A549 (cell line): ENCODE data around the gene AP2A2. TPM values are rescaled to one million over a fixed set of nuclear protein-coding genes. Genes with fewer than 3 reads are reported as not detected.

Experiments
- ATAC-seq, 2 experiments: fragments of 200-7000 bp in 1 of 2; fragments of >200 bp in 1 of 2; cut with Nextera tagmentation in 1 of 2; cut with Tn5 transposase in 1 of 2; 3 replicates each; pipeline versions ENCODE4 v1.8.0 to v1.9.1; 2018 to 2020; ENCODE audit warnings: mild to moderate bottlenecking in 1 of 2, moderate library complexity in 1 of 2
- CTCF ChIA-PET: fragments of 300-600 bp; sonication (Branson Sonifier 250); formaldehyde crosslinking; extraction: SDS; loops from one replicate; lab custom pipeline; 2021; ENCODE audit warnings: antibody characterized with exemption, inconsistent platforms; lab: Yijun Ruan, JAX
- POLR2A ChIA-PET: fragments of 350-600 bp; formaldehyde crosslinking; extraction: SDS; loops from one replicate; lab custom pipeline; 2021; ENCODE audit warnings: antibody characterized with exemption, inconsistent platforms; lab: Yijun Ruan, JAX
- DNase-seq, 2 experiments: peaks; one replicate each; pipeline versions ENCODE4 v3.0.0 to v3.0.0-alpha.2; 2011 to 2016; ENCODE audit warnings: low read depth in 1 of 2, low spot score in 1 of 2
- FAIRE-seq: peaks from 2 replicates; lab custom pipeline; 2011; peaks lifted over from hg19 to GRCh38; lab: Jason Lieb, UNC
- H3K27ac ChIP-seq, 2 experiments: fragments of >200 bp; sonication (Bioruptor Twin); formaldehyde crosslinking; 3 replicates each; pipeline ENCODE4 v1.5.1; 2016 to 2017
- H3K4me1 ChIP-seq: fragments of >200 bp; sonication (Bioruptor Twin); formaldehyde crosslinking; 3 replicates; pipeline ENCODE4 v1.6.1; 2016
- H3K4me2 ChIP-seq: fragments of >200 bp; sonication (Bioruptor Twin); formaldehyde crosslinking; 3 replicates; pipeline ENCODE4 v1.6.1; 2016
- H3K4me3 ChIP-seq: fragments of >200 bp; sonication (Bioruptor Twin); formaldehyde crosslinking; 3 replicates; pipeline ENCODE4 v1.5.1; 2016
- H3K9me3 ChIP-seq: fragments of >200 bp; sonication (Bioruptor Twin); formaldehyde crosslinking; 3 replicates; pipeline ENCODE4 v1.6.1; 2016
- CEBPB ChIP-seq, 2 experiments: fragments of >200 bp in 1 of 2; sonication (Bioruptor Twin) in 1 of 2; formaldehyde crosslinking in 1 of 2; IDR thresholded peaks; 2 replicates each; pipeline ENCODE4 v1.6.1; 2012 to 2016
- CHD2 ChIP-seq: fragments of 150-350 bp; IDR thresholded peaks from 2 replicates; pipeline ENCODE4 v1.6.1; 2014; ENCODE audit warnings: low read length; ENCODE audit not compliant: partially characterized antibody
- CHD4 ChIP-seq: fragments of 200-600 bp; sonication (generic); IDR thresholded peaks from 2 replicates; pipeline ENCODE4 v1.6.1; 2016; ENCODE audit warnings: antibody characterized with exemption, mild to moderate bottlenecking, borderline replicate concordance
- EP300 ChIP-seq, 2 experiments: fragments of >200 bp; sonication (Bioruptor Twin); formaldehyde crosslinking; IDR thresholded peaks; 2 replicates in 1 of 2; 3 replicates in 1 of 2; pipeline ENCODE4 v1.6.1; 2016 to 2017
- ESRRA ChIP-seq: fragments of 150-350 bp; IDR thresholded peaks from 2 replicates; pipeline ENCODE4 v1.6.1; 2014; ENCODE audit warnings: mild to moderate bottlenecking, low read length, borderline replicate concordance
- HOXB13 ChIP-seq: fragments of 250-450 bp; sonication (Bioruptor Pico); IDR thresholded peaks from 2 replicates; pipeline ENCODE4 v1.5.0; 2020; ENCODE audit warnings: low read depth, mild to moderate bottlenecking, moderate library complexity
- JUN ChIP-seq, 2 experiments: fragments of >200 bp; sonication (Bioruptor Twin); formaldehyde crosslinking; IDR thresholded peaks; 2 replicates in 1 of 2; 3 replicates in 1 of 2; pipeline ENCODE4 v1.6.1; 2016 to 2017
- KDM5A ChIP-seq: fragments of 200-600 bp; sonication (generic); IDR thresholded peaks from 2 replicates; pipeline ENCODE4 v1.6.1; 2016; ENCODE audit warnings: antibody characterized with exemption, mild to moderate bottlenecking
- MAFK ChIP-seq: fragments of 450-650 bp; IDR thresholded peaks from 2 replicates; pipeline ENCODE4 v1.6.1; 2014; ENCODE audit not compliant: partially characterized antibody
- MAZ ChIP-seq: fragments of 150-350 bp; IDR thresholded peaks from 2 replicates; pipeline ENCODE4 v1.6.1; 2014; ENCODE audit warnings: antibody characterized with exemption, low read depth, low read length, borderline replicate concordance
- MYC ChIP-seq: IDR thresholded peaks from 2 replicates; pipeline ENCODE4 v1.6.1; 2012; ENCODE audit warnings: mild to moderate bottlenecking, inconsistent platforms, low read length, improper control_type of control experiment, borderline replicate concordance
- PHF8 ChIP-seq: fragments of 200-600 bp; sonication (generic); IDR thresholded peaks from 2 replicates; pipeline ENCODE4 v1.6.1; 2016; ENCODE audit warnings: low read depth, mild to moderate bottlenecking, antibody characterized with exemption, moderate library complexity, borderline replicate concordance
- RAD21 ChIP-seq, 2 experiments: fragments of >200 bp in 1 of 2; sonication (Bioruptor Twin) in 1 of 2; formaldehyde crosslinking in 1 of 2; IDR thresholded peaks in 1 of 2; conservative IDR thresholded peaks in 1 of 2; 2 replicates in 1 of 2; 3 replicates in 1 of 2; pipeline ENCODE4 v1.6.1; 2012 to 2018; ENCODE audit warnings: inconsistent platforms in 1 of 2
- RARB ChIP-seq: fragments of 250-450 bp; sonication (Bioruptor Pico); IDR thresholded peaks from 2 replicates; pipeline ENCODE4 v1.8.0; 2021; ENCODE audit warnings: mild to moderate bottlenecking, moderate library complexity
- RFX5 ChIP-seq: fragments of 450-650 bp; IDR thresholded peaks from 2 replicates; pipeline ENCODE4 v1.7.1; 2014; ENCODE audit warnings: antibody characterized with exemption, mild to moderate bottlenecking, moderate library complexity
- SREBF2 ChIP-seq: fragments of 450-650 bp; IDR thresholded peaks from 2 replicates; pipeline ENCODE4 v1.6.1; 2014; ENCODE audit warnings: mild to moderate bottlenecking, moderate library complexity
- ZNF302 ChIP-seq: fragments of 250-450 bp; sonication (Bioruptor Pico); IDR thresholded peaks from 2 replicates; pipeline ENCODE4 v1.9.0; 2021; ENCODE audit warnings: inconsistent platforms, mild to moderate bottlenecking, moderate library complexity
- WGBS: methylation state at CpG from one replicate; pipeline ENCODE4 v1.1.6; 2017; ENCODE audit errors: missing lambda C conversion rate; 5-methylcytosine and 5-hydroxymethylcytosine counted together
- polyA plus RNA-seq, 4 experiments: library from polyadenylated mRNA; depleted of rRNA in 3 of 4; stranded (reverse); fragments of >200 nt; fragmentation: RNase III in 1 of 4; extraction: RNeasy Plus Mini Kit Qiagen cat#74134 plus additional on column Dnase treatment in 1 of 4; gene quantifications; 2 replicates in 3 of 4; 3 replicates in 1 of 4; pipeline ENCODE4 v1.2.3, GENCODE V29; 2011 to 2017
- TF ChIP-seq, protein P1 (sequence below): fragments of >200 bp; sonication (Bioruptor Twin); formaldehyde crosslinking; IDR thresholded peaks from 3 replicates; pipeline ENCODE4 v1.5.1; 2016
- TF ChIP-seq, protein P2 (sequence below): fragments of 200-600 bp; sonication (generic); IDR thresholded peaks from 2 replicates; pipeline ENCODE4 v1.6.1; 2016; ENCODE audit warnings: antibody characterized with exemption, mild to moderate bottlenecking, moderate library complexity
- TF ChIP-seq, protein P3 (sequence below): fragments of >200 bp; sonication (Bioruptor Twin); formaldehyde crosslinking; IDR thresholded peaks from 3 replicates; pipeline ENCODE4 v1.6.1; 2016
- TF ChIP-seq, protein P4 (sequence below): IDR thresholded peaks from 2 replicates; pipeline ENCODE4 v1.6.1; 2012
- TF ChIP-seq, protein P5 (sequence below): fragments of 450-650 bp; IDR thresholded peaks from 2 replicates; pipeline ENCODE4 v1.6.1; 2014; ENCODE audit warnings: antibody characterized with exemption

The AP2A2 gene
- polyA plus RNA-seq, 2 of the 4 experiments (the other 2 are of a cell fraction), result 39.4 to 60.4 TPM

DNA sequence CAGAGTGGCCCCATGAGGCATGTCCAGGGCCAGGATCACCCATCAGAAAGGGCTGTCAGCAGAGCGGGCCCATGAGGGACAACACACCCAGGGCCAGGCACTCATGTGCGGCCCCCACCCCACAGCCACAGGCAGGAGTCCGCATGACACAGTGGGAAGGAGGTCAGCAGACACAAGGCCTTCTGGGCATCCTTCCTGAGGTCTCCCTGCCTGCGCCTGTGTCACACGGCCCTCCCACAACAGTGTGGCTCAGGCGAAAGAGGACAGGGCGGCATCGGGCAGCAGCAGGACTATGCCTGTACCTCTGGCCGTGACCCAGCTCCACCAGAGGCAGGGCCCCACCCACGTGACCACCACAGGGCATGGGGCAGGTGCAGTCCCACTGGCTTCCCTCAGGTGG, 42.1 kb upstream of the AP2A2 start:
- WGBS, result 85% methylated on average over 7 of the region's 10 CpGs
- no peak for FAIRE-seq

DNA sequence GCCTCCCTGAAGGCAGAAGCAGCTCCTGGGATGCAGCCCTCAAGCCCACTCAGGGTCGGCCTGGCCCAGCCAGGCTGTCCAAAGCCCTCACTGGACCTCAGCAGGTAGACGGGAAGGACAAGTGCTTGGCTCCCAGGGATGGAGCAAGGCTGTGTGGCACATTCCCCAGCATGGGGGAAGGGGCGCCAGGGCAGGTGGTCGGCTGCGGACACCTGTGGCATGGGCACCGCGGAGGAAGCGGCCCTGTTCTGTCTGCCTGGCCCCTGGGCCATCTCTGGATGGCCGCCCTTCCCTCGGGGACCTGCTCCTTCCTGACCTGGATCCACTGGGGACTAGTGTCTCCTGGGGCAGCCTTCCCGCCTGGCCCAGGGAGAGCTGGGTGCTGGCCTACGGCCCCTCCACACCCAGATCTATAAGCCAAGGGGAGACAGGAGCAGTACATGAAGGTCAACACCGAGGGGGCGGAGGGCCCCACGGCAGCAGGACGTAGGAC, 41.0 kb upstream of the AP2A2 start:
- FAIRE-seq (no peak), DNase-seq (no peak), ATAC-seq (no peak)
- H3K9me3 ChIP-seq, result no peaks in the 10 kb centered on the region
- H3K4me2 ChIP-seq, result no peak overlapping the region
- 83% methylated on average over 10 of the region's 16 CpGs for WGBS
- H3K4me1 ChIP-seq, result no peaks in the 10 kb centered on the region
- H3K4me3 ChIP-seq, result no peak overlapping the region
- ChIA-PET CTCF (interaction anchor here (0.6 to 1.4 kb wide), 3 partner anchors 8 to 62 kb away, joined by 4 to 6 read pairs (median 4); no protein-coding TSS in a partner anchor), POLR2A (no interaction called here)
- H3K27ac ChIP-seq, result no peak overlapping the region
- TF ChIP-seq SREBF2 (no peak), PHF8 (no peak), RFX5 (no peak), RAD21 (conservative IDR thresholded peaks at IDR 0.05 in 1 of 2, IDR thresholded peaks at IDR 0.05 in 1 of 2) (no peak), CEBPB (IDR thresholded peaks at IDR 0.05) (no peak), MAFK (no peak), RARB (CRISPR knock-in tag) (no peak), JUN (IDR thresholded peaks at IDR 0.05) (no peak), EP300 (IDR thresholded peaks at IDR 0.05) (no peak), MYC (no peak)
- TF ChIP-seq, protein P1, sequence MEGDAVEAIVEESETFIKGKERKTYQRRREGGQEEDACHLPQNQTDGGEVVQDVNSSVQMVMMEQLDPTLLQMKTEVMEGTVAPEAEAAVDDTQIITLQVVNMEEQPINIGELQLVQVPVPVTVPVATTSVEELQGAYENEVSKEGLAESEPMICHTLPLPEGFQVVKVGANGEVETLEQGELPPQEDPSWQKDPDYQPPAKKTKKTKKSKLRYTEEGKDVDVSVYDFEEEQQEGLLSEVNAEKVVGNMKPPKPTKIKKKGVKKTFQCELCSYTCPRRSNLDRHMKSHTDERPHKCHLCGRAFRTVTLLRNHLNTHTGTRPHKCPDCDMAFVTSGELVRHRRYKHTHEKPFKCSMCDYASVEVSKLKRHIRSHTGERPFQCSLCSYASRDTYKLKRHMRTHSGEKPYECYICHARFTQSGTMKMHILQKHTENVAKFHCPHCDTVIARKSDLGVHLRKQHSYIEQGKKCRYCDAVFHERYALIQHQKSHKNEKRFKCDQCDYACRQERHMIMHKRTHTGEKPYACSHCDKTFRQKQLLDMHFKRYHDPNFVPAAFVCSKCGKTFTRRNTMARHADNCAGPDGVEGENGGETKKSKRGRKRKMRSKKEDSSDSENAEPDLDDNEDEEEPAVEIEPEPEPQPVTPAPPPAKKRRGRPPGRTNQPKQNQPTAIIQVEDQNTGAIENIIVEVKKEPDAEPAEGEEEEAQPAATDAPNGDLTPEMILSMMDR, result no peak
- TF ChIP-seq, protein P2, sequence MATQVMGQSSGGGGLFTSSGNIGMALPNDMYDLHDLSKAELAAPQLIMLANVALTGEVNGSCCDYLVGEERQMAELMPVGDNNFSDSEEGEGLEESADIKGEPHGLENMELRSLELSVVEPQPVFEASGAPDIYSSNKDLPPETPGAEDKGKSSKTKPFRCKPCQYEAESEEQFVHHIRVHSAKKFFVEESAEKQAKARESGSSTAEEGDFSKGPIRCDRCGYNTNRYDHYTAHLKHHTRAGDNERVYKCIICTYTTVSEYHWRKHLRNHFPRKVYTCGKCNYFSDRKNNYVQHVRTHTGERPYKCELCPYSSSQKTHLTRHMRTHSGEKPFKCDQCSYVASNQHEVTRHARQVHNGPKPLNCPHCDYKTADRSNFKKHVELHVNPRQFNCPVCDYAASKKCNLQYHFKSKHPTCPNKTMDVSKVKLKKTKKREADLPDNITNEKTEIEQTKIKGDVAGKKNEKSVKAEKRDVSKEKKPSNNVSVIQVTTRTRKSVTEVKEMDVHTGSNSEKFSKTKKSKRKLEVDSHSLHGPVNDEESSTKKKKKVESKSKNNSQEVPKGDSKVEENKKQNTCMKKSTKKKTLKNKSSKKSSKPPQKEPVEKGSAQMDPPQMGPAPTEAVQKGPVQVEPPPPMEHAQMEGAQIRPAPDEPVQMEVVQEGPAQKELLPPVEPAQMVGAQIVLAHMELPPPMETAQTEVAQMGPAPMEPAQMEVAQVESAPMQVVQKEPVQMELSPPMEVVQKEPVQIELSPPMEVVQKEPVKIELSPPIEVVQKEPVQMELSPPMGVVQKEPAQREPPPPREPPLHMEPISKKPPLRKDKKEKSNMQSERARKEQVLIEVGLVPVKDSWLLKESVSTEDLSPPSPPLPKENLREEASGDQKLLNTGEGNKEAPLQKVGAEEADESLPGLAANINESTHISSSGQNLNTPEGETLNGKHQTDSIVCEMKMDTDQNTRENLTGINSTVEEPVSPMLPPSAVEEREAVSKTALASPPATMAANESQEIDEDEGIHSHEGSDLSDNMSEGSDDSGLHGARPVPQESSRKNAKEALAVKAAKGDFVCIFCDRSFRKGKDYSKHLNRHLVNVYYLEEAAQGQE, result no peak

More for the DNA sequence above, 42.1 kb upstream of the AP2A2 start:
- Histone ChIP-seq H3K4me2 (no peak overlapping the region), H3K4me3 (no peak overlapping the region), H3K9me3 (no peaks in the 10 kb centered on the region), H3K27ac (no peak overlapping the region), H3K4me1 (no peaks in the 10 kb centered on the region)
- TF ChIP-seq, protein P3, sequence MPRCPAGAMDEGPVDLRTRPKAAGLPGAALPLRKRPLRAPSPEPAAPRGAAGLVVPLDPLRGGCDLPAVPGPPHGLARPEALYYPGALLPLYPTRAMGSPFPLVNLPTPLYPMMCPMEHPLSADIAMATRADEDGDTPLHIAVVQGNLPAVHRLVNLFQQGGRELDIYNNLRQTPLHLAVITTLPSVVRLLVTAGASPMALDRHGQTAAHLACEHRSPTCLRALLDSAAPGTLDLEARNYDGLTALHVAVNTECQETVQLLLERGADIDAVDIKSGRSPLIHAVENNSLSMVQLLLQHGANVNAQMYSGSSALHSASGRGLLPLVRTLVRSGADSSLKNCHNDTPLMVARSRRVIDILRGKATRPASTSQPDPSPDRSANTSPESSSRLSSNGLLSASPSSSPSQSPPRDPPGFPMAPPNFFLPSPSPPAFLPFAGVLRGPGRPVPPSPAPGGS, result no peak
- TF ChIP-seq, protein P4, sequence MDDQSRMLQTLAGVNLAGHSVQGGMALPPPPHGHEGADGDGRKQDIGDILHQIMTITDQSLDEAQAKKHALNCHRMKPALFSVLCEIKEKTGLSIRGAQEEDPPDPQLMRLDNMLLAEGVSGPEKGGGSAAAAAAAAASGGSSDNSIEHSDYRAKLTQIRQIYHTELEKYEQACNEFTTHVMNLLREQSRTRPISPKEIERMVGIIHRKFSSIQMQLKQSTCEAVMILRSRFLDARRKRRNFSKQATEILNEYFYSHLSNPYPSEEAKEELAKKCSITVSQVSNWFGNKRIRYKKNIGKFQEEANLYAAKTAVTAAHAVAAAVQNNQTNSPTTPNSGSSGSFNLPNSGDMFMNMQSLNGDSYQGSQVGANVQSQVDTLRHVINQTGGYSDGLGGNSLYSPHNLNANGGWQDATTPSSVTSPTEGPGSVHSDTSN, result no peak
- CTCF ChIA-PET, result interaction anchor here (1.4 kb wide), 1 partner anchor 9 kb away, joined by 6 read pairs; no protein-coding TSS in a partner anchor
- peak in 1 of 2 experiments; percentile 13; a peak in 2 of 6 replicates for ATAC-seq
- DNase-seq, result no peak
- POLR2A ChIA-PET, result no interaction called here

DNA sequence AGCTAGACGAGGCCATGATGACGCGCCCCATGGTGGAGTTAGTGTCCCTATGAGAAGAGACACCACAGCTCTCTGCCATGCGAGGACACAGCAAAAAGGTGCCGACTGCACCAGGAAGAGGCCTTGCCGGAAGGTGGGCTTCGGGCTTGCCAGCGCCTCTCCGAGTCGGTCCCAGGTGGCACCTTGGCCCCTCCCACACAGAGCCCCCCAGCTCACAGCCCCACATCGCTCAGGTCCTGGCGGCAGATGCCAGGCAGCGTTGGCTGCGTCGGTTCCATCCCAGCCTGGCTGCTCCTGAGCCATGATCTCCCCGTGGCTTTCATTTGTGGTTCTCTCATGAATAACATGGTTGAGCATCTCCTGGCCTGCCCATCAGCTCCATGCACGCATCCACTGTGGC, 39.1 kb upstream of the AP2A2 start:
- Histone ChIP-seq H3K4me3 (no peak overlapping the region), H3K9me3 (no peaks in the 10 kb centered on the region), H3K4me2 (no peak overlapping the region), H3K27ac (no peak overlapping the region), H3K4me1 (no peaks in the 10 kb centered on the region)
- ATAC-seq (no peak), FAIRE-seq (no peak), DNase-seq (no peak)
- CTCF ChIA-PET, result interaction anchor here (1.0 to 2.9 kb wide), 4 partner anchors 9 to 165 kb away, joined by 5 to 11 read pairs (median 6); no protein-coding TSS in a partner anchor
- 94% methylated on average over 17 of the region's 17 CpGs for WGBS
- POLR2A ChIA-PET, result no interaction called here
- TF ChIP-seq CHD2, result no peak
- TF ChIP-seq, protein P5, sequence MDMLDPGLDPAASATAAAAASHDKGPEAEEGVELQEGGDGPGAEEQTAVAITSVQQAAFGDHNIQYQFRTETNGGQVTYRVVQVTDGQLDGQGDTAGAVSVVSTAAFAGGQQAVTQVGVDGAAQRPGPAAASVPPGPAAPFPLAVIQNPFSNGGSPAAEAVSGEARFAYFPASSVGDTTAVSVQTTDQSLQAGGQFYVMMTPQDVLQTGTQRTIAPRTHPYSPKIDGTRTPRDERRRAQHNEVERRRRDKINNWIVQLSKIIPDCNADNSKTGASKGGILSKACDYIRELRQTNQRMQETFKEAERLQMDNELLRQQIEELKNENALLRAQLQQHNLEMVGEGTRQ, result no peak
- TF ChIP-seq ZNF302 (CRISPR knock-in tag), result no peak
- no peak for TF ChIP-seq CHD4
- TF ChIP-seq ESRRA, result no peak
- no peak for TF ChIP-seq KDM5A
- TF ChIP-seq CEBPB (IDR thresholded peaks at IDR 0.05), result no peak
- no peak for TF ChIP-seq MAZ
- TF ChIP-seq EP300 (IDR thresholded peaks at IDR 0.05), result no peak
- TF ChIP-seq HOXB13 (CRISPR knock-in tag), result no peak
- no peak for TF ChIP-seq SREBF2
